ENCODE measurements around the gene MOCS2.

MOCS2 gene

GRCh38 chr5:53126521-53126920 lies 17.0 kb upstream of the MOCS2 start:
- no peaks in the 10 kb centered on the region for H4K20me1 ChIP-seq (ENCODE audit: low read depth, low read length)
- H3K27me3 ChIP-seq (ENCODE audit: low read length) = no peaks in the 10 kb centered on the region
- H3K9me2 ChIP-seq (replicated peaks; ENCODE audit: insufficient read depth, low read length) = no peaks in the 10 kb centered on the region
- no peak overlapping the region for H2AFZ ChIP-seq (ENCODE audit: low read depth, low read length, severe bottlenecking)
- no peak overlapping the region for H3K4me2 ChIP-seq (ENCODE audit: low read depth, low read length, poor library complexity, severe bottlenecking)
- no peaks in the 10 kb centered on the region for H3F3A ChIP-seq (ENCODE audit: insufficient read depth)
- H3K79me2 ChIP-seq (ENCODE audit: insufficient read depth, low read length) = no peaks in the 10 kb centered on the region
- TF ChIP-seq EZH2phosphoT487 (conservative IDR thresholded peaks at IDR 0.05; ENCODE audit: low read length) = no peak
- no peak for TF ChIP-seq CTCF (IDR thresholded peaks at IDR 0.05; ENCODE audit: insufficient read depth, low read length, poor library complexity, severe bottlenecking)
- H3K4me3 ChIP-seq (ENCODE audit: insufficient read depth, low read length, poor library complexity, severe bottlenecking) = no peak overlapping the region
- no peak overlapping the region for H3K9ac ChIP-seq (ENCODE audit: low read length)
- H3K36me3 ChIP-seq (ENCODE audit: low read length) = no peaks in the 10 kb centered on the region
- no peaks in the 10 kb centered on the region for H3K9me3 ChIP-seq (ENCODE audit: insufficient read depth, low read length)
- no peak overlapping the region for H3K27ac ChIP-seq (ENCODE audit: low read depth, low read length)

GRCh38 chr5:53123702-53124101 lies 14.1 kb upstream of the MOCS2 start:
- Histone ChIP-seq H3K9me3 (ENCODE audit: insufficient read depth, low read length) (no peaks in the 10 kb centered on the region), H3K9me2 (replicated peaks; ENCODE audit: insufficient read depth, low read length) (no peaks in the 10 kb centered on the region), H4K20me1 (ENCODE audit: low read depth, low read length) (no peaks in the 10 kb centered on the region), H3K79me2 (ENCODE audit: insufficient read depth, low read length) (no peaks in the 10 kb centered on the region), H3K4me2 (ENCODE audit: low read depth, low read length, poor library complexity, severe bottlenecking) (no peak overlapping the region), H3F3A (ENCODE audit: insufficient read depth) (no peaks in the 10 kb centered on the region), H2AFZ (ENCODE audit: low read depth, low read length, severe bottlenecking) (no peak overlapping the region), H3K9ac (ENCODE audit: low read length) (no peak overlapping the region), H3K36me3 (ENCODE audit: low read length) (no peaks in the 10 kb centered on the region), H3K27ac (ENCODE audit: low read depth, low read length) (no peak overlapping the region), H3K27me3 (ENCODE audit: low read length) (no peaks in the 10 kb centered on the region), H3K4me3 (ENCODE audit: insufficient read depth, low read length, poor library complexity, severe bottlenecking) (no peak overlapping the region)
- TF ChIP-seq CTCF (IDR thresholded peaks at IDR 0.05; ENCODE audit: insufficient read depth, low read length, poor library complexity, severe bottlenecking) = no peak
- no peak for TF ChIP-seq EZH2phosphoT487 (conservative IDR thresholded peaks at IDR 0.05; ENCODE audit: low read length)

- no peaks in the 10 kb centered on the region for H3F3A ChIP-seq (ENCODE audit: insufficient read depth)
- H3K79me2 ChIP-seq (ENCODE audit: insufficient read depth, low read length) = no peaks in the 10 kb centered on the region
- H3K4me3 ChIP-seq (ENCODE audit: insufficient read depth, low read length, poor library complexity, severe bottlenecking) = no peak overlapping the region
- TF ChIP-seq EZH2phosphoT487 (conservative IDR thresholded peaks at IDR 0.05; ENCODE audit: low read length) (no peak), CTCF (IDR thresholded peaks at IDR 0.05; ENCODE audit: insufficient read depth, low read length, poor library complexity, severe bottlenecking) (no peak)
- H3K4me2 ChIP-seq (ENCODE audit: low read depth, low read length, poor library complexity, severe bottlenecking) = no peak overlapping the region
- no peak overlapping the region for H3K9ac ChIP-seq (ENCODE audit: low read length)
- H2AFZ ChIP-seq (ENCODE audit: low read depth, low read length, severe bottlenecking) = no peak overlapping the region
- no peaks in the 10 kb centered on the region for H3K36me3 ChIP-seq (ENCODE audit: low read length)
- H3K27me3 ChIP-seq (ENCODE audit: low read length) = no peaks in the 10 kb centered on the region
- no peaks in the 10 kb centered on the region for H3K9me2 ChIP-seq (replicated peaks; ENCODE audit: insufficient read depth, low read length)
- no peak overlapping the region for H3K27ac ChIP-seq (ENCODE audit: low read depth, low read length)
- no peaks in the 10 kb centered on the region for H3K9me3 ChIP-seq (ENCODE audit: insufficient read depth, low read length)
- H4K20me1 ChIP-seq (ENCODE audit: low read depth, low read length) = no peaks in the 10 kb centered on the region
These were observed 10.6 kb upstream of the MOCS2 start for GRCh38 chr5:53120165-53120564.
